CD4-positive, alpha-beta T cell treated with Interleukin-2 at 100 ng/mL for 4 hours (primary cell): ENCODE data around the gene DEXI.

Source experiments
- DNase-seq: peaks from one replicate; pipeline ENCODE4 v3.0.0-alpha.2; 2020; ENCODE audit warnings: low spot score

The DEXI gene

DNA sequence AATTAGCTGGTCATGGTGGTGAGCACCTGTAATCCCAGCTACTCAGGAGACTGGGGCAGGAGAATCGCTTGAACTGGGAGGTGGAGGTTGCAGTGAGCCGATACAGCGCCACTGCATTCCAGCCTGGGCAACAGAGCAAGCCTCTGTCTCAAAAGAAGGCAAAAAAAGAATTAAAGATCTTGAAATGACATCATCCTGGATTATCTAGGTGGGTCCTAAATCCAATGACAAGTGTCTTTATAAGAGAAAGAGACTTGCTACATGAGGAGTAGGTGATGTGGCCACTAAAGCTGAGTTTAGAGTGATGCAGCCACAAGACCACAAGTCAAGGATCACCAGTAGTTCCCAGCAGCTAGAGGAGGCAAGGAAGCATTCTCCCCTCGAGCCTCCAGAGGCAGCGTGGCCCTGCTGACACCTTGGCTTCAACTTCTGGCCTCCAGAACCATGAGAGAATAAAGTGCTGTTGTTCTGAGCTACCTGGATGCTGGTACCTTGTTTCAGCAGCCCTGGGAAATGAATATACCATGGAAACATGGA lies 49.4 kb downstream of the DEXI start:
- DNase-seq, result no peak

DNA sequence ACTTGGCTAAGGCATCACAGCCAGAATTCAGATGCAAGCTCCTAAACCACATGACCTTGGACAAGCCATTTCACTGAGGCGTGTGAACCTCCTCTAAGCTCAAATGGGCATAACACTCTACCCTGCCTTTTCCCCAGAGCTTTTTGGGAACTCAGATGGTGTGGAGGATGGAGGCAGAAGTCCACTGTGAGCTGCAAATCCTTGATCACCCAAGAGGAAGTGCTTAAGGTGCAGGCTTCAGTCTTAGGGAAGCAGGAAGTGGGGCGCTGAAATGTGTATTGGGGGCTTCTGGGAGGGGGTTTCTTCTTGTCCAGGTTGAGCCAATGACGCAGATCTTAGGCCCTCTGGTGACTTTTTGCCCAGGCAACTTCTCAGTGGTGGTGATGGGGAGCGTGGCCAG lies 52.4 kb downstream of the DEXI start:
- DNase-seq, result no peak

DNA sequence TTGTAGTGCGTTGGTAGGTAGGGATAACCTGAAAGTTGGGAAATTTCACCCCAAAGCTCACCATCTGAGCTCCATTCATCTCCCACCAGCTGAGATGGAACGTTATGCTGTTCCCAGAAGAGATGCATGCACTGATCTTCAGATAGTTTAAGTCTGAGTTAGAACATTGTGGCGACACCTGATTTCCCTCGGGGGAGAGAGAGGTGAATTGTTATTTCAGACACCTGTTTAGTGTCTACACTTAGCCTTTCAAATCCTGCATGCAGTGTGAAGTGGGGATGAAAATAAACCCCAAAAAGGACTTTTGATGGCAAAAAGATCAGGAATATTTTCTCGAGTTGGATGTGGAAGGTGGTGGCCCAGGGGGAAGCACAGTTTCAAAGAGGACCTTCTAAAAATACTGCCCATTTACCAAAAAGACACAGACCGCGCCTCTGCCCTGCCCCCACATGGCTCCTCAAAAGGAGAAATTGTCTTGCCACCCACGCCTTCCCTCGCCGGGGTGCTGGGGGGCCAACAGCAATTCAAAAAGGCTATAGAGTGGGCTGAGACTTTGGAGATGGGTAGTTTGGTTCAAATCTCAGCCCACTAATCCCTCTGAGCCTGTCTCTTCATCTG lies 53.8 kb downstream of the DEXI start:
- DNase-seq, result no peak

DNA sequence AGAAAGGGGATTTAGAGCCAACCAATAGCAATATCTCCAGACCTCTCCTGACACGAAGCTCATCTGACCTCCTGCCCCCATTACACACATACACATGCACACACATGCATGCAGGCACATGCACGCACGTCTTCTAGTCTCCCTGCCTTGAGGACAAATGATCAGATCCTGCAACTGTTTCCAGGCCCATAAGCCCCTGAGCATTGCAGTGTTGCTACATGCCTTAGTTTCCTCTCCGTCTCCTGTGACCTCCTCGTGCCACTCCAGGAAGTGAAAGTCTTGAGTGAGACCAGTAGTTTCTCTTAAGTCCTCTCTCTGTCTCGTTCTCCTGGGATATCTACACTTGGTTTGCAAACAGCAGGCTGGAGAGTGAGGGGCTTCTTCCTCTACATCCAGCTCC lies 57.0 kb downstream of the DEXI start:
- no peak for DNase-seq

DNA sequence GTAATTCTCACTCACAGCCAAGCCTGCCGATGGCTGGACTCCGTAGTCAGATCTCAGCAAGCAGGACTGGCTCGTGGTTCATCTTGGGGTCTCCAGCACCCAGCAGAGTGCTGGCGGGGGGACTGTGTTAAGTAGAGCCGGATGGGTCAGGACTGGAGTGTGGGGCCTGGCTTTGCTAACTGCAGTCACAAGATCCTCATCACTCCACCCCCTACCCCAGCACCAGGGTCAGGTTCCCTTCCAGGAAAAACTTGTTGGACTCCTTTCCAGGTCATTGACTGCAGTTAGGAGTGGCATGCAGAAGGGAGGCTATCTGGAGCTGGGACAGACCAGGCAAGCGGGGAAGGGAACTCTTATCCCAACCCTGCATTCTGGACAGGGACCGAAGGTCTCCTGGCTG lies 59.3 kb downstream of the DEXI start:
- DNase-seq, result no peak

DNA sequence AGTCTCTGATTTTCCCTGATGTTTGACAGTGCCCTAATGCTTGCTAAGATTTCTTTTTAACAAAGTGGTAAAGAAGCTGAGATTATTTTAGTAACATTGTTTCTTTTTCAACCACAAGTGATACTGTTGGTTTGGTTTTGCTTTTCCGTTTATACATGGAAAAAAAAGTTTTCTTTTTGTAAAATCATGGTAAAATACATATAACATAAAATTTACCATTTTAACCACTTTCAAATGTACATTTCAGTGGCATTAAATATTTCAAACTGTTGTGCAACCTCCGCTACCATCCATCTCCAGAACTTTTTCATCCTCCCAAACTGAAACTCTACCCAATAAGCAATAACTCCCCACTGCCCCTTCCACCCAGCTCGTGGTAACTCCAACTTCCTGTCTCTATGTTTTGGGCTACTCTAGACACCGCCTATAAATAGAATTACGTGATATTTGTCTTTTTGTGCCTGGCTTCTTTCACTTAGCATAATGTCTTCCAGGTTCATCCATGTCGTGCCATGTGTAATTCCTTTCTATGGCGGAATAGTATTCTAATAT lies 60.7 kb downstream of the DEXI start:
- DNase-seq, result no peak

DNA sequence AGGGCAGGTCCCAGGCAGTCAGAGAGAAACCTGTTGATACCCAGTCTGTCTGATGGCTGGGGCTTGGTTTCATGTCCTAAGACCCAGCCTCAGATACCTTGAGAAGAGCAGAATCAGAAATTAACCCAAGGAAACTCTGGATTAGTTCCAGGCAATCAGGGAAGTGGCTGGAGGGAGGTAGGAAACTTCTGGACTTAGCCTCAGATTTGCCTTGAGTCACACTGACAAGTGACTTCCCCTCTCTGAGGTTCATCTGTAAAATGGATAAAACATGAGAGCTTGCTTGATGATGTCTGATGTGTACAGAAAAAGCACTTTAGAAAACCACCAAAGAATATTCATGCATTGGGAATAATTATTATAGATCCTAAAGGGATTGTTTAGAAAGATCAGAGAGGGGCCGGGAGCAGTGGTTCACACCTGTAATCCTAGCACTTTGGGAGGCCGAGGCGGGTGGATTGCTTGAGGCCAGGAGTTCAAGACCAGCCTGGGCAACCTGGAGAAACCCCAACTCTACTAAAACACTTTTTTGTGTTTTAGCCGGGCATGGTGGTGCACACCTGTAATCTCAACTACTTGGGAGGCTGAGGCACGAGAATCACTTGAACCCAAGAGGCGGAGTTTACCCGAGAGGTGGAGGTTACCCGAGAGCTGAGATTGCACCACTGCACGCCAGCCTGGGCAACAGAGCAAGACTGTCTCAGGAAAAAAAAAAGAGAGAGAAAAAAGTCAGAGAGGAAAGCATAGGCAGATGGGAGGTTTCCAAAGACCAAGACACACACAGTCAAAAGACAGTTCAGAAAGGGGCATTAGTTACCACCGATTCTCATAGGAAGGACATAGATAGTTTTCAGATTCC lies 61.4 kb downstream of the DEXI start:
- no peak for DNase-seq

GRCh38 chr16:10879681-10880589 lies 62.3 kb downstream of the DEXI start:
- DNase-seq, result no peak
